GM18858 (cell line): ENCODE data around the gene GAS1.

Source experiments
- ATAC-seq: cut with Tn5 transposase; IDR thresholded peaks from one replicate; pipeline ENCODE4 v1.9.1; 2021; ENCODE audit not compliant: unreplicated experiment

GAS1 gene, protein sequence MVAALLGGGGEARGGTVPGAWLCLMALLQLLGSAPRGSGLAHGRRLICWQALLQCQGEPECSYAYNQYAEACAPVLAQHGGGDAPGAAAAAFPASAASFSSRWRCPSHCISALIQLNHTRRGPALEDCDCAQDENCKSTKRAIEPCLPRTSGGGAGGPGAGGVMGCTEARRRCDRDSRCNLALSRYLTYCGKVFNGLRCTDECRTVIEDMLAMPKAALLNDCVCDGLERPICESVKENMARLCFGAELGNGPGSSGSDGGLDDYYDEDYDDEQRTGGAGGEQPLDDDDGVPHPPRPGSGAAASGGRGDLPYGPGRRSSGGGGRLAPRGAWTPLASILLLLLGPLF

DNA sequence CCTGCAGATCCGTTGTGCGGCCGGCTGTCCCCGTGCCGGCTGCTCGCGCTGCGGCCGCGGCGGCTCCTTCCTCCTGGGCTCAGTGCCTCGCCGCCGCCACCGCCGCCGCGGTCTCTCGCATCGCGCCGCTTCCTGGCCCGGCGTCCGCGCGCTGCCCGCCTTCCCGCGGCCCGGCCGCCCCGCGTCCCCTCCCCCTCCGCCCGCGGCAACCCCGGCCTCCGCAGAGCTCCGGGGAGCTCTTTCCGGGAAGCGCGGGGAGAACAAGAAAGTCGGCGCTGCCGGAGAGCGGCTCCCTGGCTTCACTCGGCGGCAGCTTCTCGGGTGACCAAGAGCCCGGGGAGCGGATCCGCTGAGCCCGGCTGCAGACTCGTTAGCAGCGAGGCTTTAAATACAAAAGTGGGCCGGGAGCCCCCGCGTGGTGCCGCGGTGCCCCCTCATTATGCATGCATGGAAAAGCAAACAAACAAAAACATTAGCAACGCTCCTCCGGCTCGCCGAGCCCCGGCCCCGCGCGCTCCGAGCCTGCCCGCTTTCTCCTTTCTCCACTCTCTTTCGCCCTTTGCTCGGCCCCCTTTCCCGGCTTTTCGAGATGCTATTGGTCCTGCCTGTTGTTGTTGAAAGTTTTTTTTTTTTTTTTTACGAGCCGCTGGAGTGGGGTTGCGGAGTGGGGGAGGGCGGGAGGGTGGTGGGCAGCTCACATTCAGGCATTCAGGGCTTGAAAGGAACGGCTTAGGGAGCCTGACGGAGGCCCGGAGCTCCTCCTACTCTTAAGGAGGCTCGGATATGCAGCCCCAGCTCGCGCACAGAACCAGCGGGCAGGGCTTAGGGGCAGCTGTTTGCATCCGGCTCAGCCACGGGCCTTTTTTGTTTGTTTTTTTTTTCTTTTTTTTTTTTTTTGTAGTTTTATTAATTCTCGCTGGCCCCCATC lies at the start of gene GAS1:
TSS of gene GAS1 (minus strand) at position 361 of the 928 bp plus-strand sequence. CDS start 727 bp downstream, outside the sequence.
- peak; percentile 37 for ATAC-seq

DNA sequence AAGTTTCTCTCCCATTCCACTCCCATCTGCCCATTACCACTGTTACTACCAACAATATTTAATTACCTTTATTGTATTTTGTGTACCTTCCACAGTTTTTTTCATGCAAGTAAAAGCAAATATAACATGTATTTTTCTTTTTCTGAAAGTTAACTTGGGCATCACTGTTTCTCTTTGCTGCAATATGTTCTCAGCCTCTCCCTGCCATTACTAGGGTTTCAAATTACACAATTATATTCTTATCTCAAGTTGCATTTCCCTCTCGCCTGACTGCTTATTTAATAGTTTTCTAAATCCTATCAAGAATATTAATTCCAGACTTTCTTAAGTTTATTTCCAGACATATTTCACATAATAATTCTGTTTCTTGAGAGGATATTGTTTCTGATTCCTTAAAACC lies 46.9 kb upstream of the GAS1 start:
- no peak for ATAC-seq

DNA sequence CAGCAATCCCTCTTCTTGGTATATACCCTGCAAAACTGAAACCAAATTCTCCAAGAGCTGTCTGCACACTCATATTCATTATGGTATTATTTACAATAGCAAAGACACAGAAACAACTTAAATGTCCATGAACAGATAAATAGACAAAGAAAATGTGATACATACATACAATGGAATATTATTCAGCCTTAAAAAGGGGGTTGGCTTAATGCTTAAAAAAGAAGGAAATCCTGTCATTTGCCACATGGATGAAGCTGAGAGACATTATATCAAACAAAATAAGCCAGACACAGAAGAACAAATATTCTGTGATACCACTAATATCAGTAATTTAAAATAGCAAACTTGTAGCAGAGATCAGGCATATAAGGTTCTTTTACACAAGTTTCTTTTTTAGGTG lies 46.5 kb upstream of the GAS1 start:
- ATAC-seq, result no peak

DNA sequence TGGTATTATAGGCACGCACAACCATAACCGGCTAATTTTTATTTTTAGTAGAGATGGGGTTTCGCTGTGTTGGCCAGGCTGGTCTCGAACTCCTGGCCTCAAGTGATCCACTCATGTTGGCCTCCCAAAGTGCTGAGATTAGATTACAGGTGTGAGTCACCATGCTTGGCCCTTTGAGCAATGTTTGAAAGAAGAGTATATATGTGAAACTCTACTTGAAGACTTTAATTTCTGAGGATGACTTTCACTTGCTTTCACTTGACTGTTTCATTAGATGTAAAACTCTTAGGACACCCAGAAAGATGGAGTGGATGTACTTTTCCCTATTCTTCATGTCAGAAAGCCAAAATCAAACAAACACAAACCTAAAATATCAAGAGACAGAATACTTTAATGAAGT lies 43.8 kb upstream of the GAS1 start:
- no peak for ATAC-seq

DNA sequence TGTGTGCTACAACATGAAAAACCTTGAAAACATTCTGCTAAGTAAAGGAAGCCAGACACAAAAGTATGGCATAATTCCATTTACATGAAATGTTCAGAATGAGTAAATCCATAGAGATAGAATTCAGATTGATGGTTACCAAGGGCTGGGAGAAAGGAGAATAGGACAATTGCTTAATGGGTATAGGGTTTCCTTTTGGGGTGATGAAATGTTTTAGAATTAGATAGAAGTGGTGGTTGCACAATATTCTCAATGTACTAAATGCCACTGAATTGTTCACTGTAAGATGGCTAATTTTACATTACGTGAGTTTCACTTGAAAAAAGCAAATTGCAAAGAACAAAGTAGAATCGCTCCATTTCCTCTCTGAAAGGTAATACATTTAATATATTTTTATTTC lies 43.0 kb upstream of the GAS1 start:
- ATAC-seq, result no peak

DNA sequence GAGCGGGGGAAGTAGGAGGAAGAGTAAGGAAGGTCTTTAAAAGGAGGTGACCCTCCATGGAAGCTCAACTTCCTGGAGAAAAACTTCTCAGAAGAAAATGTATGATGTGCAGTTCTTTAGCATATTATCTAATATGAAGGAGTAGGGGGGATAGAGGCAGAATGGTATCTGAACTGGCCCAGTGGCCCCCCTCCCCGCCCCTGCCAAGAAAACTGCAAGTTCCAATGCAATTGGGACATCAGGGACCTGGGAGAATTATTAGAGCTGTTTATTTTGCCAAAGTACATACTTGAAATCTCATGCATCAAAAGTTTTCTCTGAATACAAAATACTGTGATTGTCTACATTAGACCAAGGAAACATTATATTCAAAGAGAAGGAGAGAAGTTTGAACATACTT lies 40.6 kb upstream of the GAS1 start:
- ATAC-seq, result no peak

DNA sequence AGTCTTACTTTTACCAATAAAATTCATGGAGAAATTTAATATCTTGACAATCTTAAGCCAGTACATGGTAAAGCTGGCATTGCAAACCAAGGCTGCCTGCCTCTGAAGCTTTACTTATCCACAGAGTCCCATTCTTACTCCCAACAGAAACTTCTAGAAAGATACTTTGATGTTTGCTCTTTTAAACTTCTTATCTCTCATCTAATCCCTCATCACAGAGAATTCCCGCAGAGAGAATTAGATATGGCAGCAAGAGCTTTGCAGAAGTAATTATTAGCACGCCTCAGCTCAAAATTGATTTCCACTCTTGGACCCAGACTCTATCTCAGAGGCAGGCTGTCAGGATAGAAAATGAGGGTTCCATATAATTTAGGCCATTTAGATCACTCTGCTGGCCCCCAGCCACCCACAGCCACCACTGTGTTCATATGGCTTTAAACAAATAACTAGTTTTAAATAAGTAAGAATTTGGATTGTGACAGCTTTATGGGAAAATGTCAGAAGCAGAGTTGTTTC lies 37.9 kb upstream of the GAS1 start:
- no peak for ATAC-seq

DNA sequence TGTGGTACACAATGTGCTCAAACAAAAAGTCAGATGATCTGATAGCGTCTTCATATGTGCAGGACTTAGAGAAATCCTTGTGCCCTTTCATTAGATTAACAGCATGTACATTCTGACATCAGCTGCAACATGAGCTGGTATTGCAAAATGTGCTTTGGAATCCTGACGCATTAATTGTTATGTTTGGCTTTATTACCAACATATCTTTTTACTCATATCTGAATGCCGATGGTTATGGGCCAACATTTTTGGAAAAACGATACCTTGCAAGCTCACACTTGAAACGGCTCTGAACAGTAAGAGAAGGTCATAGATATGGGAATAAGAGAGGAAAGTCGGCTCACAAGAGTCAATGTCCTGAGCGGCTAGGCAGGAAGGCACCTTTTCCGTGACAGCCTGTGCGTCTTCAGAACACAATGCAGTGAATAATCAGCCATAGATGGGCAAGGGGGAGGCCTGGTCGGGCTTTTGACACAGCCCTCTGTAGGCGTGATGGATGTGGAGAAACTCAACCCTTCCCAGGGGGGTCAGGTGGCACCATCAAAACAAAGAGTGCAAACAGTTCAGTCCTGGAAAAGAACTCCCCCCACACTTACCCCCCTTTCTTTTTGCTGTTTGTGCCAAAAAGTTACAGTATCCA lies 36.4 kb upstream of the GAS1 start:
- no peak for ATAC-seq

DNA sequence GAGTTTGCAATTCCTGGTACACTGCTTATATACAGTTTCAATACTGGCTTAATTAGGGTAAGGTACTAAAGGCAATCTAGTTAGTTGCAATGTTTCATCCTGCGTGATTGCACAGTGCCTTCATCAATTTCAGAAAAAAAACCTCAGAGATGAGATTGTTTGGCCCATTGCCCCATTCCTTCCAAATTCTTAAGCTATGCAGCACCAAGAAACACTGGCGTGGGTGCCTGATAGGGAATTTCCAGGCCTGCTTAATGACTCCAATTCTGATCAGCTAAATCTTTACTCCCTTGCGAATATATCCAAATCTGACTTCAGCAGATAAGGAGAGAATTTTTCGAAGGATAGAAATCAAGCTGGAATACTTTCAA lies 35.9 kb upstream of the GAS1 start:
- ATAC-seq, result no peak

DNA sequence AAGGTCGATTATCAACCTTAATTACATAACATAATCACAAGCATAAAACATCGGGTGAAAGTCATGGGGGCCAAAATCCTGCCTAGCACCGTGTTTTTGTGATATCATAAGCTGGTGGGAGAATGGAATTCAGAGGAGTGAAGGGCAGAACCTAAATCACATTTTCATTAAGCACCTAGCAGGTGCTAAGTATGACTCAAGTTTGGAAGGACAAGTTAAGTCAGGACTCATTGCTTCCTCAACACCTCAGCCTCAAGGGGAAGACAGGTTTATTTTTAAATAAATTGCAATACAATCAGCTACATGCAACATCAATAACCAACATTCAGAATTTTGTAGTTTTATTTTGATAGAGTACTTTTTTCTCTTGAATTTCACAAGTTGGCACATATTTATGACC lies 33.5 kb upstream of the GAS1 start:
- ATAC-seq, result no peak

DNA sequence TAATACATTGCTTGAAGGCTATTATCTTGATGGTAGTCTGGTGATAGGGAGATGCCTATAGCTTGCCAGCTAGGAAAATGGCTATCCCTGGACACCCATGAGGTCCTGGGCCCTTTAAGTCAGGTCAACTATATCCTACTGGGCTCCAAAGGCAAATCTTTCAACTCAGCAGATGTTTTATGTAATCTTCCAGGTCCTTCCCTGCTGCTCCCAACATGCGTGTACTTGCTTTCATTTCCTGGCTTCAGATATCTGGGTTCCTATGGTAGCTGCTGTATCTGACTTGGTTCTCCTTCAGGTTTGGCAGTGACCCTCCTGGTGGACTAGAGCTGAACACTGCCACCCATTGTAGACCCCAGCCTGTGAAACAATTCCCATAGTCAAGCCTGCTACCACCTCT lies 32.4 kb upstream of the GAS1 start:
- no peak for ATAC-seq

DNA sequence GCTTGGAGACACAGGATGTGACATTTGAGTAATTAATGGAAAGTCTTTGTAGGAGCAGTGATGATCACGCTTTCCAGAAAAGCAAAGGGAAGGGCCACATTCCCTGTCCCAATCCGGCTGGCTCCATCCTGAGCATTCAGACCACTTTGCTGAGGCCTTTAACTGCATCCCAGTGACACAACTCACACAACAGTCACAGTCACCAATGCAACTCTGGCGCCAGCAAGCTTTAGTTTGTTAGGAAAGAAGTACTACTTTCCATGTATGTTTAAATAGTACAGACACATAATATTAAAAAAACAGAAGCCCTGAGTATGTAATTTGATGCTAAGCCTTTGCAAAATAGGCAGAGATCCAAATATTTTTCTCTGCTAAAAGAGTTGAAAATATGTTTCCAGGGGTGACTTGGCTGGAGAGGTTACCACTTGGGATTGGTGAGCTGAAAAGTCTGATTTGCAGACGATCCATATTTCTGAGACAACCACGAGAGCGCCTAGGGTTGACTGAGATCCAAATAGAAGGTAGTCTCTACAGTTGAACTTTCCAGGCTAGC lies 31.7 kb upstream of the GAS1 start:
- no peak for ATAC-seq

DNA sequence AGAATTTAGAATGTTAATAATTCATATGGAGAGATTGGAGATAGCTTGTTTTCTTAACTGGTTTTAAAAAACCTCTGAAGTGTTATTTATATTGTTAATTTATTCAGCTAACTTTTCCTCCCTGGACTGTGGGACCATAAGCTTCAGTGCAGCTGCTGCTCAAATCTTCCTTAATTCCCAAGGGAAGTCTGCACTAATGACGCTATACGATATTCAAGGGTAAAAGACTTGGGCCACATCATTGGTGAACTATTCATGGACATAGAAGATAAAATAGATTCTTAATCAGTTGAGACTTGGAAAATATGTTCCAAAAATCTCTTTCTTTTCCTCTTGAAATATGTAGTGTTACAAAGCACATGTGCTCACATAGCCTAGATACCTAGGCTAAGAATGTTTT lies 31.1 kb upstream of the GAS1 start:
- no peak for ATAC-seq

DNA sequence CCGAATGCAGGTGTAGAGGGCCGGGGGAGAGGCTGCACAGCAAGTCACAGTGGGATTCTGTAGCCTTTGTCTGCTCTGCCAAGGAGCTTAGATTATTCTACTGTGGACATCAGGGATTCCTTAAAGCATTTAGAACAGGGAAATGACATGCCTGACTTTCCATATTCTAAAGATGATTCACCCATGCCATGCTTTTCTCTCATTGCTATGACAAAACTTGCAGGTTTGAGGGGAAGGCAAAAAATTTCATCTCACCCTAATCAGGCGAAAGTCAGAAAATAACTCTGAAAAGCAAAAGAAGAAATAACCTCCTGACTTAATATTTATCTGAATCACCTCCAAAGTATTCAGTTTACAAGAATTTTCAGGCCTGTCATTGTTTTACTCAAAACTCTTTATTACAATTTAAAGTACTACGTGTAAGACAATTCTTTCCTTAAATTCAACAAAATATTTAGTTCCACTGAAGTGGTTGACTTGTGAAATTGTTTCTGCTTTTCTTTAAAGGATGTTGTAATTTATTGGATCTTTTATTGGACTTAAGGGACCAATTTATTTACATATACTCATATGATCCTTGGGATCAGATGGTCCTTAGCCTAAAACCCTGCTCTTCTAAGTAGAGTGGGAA lies 30.0 kb upstream of the GAS1 start:
- ATAC-seq, result no peak

DNA sequence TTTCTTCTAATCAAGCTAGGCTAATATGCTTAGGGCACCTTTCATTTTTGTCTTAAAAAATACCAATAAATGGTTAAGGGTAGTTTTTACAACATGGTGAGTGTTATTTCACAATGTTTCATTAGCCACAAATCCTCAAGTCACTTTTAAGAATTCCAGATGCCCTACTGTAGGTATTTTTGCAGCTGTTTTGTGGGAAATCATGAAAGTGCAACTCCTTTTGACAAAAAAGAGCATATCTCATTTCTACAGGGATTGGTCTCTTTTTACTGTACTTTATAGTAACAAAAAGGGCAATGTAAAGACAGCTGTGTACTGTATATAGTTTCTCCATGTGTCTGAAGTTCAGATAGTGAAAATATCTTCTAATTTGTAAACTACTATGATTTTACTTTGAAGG lies 28.3 kb upstream of the GAS1 start:
- no peak for ATAC-seq

DNA sequence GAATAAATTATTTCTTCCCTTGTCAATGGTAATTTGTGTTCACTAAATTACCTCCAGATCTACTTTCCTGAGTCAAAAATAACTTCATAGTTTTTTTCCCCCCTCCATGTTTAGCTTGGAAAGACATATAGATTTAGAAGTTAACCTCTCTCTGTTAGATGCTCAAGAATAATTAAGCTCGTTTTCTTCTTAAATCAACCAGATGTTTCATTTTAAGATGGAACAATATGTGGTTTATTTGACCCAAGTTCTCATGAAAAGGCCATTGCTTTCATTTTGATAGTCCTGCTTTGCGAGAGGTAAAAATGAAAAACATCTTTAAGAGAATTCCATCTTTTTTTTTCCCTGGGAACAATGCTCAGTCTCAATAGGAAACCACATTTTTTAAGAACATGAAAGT lies 27.7 kb upstream of the GAS1 start:
- ATAC-seq, result no peak

DNA sequence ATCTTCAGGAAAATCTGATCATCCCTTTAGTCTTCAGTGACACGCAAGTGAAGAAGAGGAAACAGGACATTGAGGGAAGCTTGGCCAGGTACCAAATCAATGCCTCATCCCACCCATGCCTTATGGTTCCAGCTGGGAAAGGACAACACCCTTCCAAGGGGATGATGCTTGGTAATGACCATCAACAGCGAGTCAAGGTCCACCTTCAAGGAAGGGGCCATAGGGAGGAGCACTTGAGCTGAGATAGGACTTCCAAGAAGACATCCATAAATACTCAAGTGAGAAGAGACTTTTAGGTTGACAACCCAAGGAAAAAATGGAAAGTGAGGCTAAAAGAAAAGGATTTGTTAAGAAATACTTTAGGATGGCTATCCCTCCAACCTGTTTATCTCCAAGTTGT lies 27.1 kb upstream of the GAS1 start:
- ATAC-seq, result no peak

DNA sequence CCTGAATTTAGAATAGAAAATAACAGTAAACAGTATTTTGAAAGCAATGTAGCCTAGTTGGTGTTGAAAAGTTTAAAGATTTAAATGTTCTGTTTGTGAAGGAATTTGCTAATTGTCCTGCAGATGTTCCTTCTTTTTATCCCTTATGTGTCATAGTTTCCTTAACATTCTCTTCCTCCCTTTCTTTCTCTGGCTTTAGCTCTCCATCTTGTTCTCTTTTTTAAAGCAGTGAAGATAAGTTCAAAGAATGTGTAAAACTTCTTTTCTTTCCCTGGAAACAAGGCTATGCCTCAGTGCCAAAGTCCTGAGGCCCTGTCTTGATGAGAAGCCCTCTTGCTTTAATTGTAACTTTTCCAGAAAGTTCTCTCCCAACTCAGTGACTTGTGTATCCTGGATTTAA lies 24.4 kb upstream of the GAS1 start:
- no peak for ATAC-seq

DNA sequence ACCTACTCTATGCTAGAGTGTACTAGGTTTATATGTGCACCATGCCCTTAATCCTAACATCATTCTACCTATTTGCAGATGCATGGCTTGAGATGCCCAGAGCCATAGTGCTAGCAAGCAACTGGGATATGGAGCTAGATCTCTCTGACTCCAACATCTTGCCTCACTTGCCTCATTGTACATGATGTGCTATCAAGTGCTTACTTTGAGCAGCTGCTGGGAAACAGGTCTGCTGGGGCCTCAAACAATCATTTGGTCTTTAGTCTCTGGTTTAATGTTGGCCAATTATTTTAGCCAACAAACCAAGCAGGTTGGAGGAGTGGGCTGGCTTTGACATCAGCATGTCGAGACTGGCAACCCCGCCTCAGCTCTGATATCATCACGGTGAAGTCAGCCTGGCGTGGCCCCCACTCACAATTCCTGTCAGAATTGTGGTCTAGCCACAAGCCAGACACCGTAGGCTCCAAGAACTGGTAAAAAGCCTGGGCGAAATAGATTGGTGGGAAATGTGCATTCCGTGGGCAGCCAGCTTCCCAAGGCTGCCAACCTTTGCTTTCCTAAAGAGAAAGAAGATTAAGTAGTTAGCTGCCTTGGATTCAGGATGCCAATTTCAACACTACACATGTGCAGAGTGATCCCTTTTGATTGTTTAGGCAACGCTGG lies 21.1 kb upstream of the GAS1 start:
- no peak for ATAC-seq

DNA sequence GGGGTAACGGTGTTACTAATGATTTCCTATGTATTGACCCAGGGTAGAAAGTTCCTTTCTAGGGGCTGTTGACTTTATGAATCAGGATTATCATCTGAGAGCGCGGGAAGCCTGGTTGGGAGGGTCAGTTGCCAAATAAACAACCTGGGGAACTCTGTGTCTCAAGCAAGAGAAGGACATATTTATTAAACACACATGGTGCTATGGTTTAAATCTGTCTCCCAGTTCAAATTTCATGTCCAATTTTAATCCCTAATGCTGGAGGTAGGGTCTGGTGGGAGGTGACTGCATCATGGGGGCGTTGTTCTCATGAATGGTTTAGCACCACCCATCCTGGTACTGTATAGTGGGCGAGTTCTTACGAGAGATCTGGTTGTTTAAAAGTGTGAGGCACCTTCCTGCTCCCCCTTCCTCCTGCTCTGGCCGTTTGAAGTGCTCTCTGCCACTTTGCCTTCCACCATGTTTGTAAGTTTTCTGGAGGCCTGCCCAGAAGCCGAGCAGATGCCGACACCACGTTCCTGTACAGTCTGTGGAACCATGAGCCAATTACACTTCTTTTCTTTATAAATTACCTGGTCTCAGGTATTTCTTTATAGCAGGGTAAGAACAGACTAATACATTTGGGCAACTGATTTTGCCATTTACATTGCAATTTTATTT lies 19.7 kb upstream of the GAS1 start:
- ATAC-seq, result no peak
